GM12878 (cell line): ENCODE measurements around the gene COL5A1. TPM values are rescaled to one million over a fixed set of nuclear protein-coding genes. Genes with fewer than 3 reads are reported as not detected.

ENCODE experiments used
- ATAC-seq: fragments of 200-7000 bp; cut with Tn5 transposase; 3 replicates; pipeline ENCODE4 v1.9.1; 2020; ENCODE audit warnings: mild to moderate bottlenecking, moderate library complexity
- BruUV-seq: library from RNA; stranded (reverse); fragments of 400-500 nt; replicated peaks from 2 replicates; lab custom pipeline; 2021; lab: Mats Ljungman, UMichigan
- CTCF ChIA-PET: fragments of 300-600 bp; sonication (Branson Sonifier 250); formaldehyde crosslinking; extraction: SDS; loops from one replicate; lab custom pipeline; 2021; ENCODE audit warnings: inconsistent platforms; lab: Yijun Ruan, JAX
- POLR2A ChIA-PET: fragments of 350-600 bp; formaldehyde crosslinking; extraction: SDS; loops from one replicate; lab custom pipeline; 2021; ENCODE audit warnings: inconsistent platforms; lab: Charles Lee
- RAD21 ChIA-PET: fragments of 300-600 bp; sonication (Branson Sonifier 250); formaldehyde crosslinking; loops from one replicate; lab custom pipeline; 2023; ENCODE audit warnings: antibody characterized with exemption; ENCODE audit not compliant: unreplicated experiment; lab: Charles Lee
- SMC1A ChIA-PET: fragments of 300-600 bp; sonication (Branson Sonifier 250); formaldehyde crosslinking; loops from one replicate; lab custom pipeline; 2023; ENCODE audit not compliant: unreplicated experiment, uncharacterized antibody; lab: Charles Lee
- DNase-seq: peaks from one replicate; pipeline ENCODE4 v3.0.0-alpha.2; 2011; ENCODE audit warnings: low read depth, low spot score
- FAIRE-seq: peaks from 3 replicates; lab custom pipeline; 2011; peaks lifted over from hg19 to GRCh38; lab: Jason Lieb, UNC
- H2AFZ ChIP-seq: 2 replicates; pipeline ENCODE4 v1.6.0; 2011; ENCODE audit warnings: low read depth, low read length, control low read depth; ENCODE audit not compliant: control insufficient read depth
- H3K27ac ChIP-seq: 2 replicates; pipeline ENCODE4 v1.5.1; 2011; ENCODE audit warnings: control low read depth; ENCODE audit not compliant: control insufficient read depth, insufficient read depth
- H3K27me3 ChIP-seq, 2 experiments: replicated peaks in 1 of 2; 2 replicates each; pipeline versions ENCODE4 v1.6.0 to v1.6.1; 2011; ENCODE audit warnings: low read length in 1 of 2; ENCODE audit not compliant: control insufficient read depth in 2 of 2, insufficient read depth in 2 of 2
- H3K36me3 ChIP-seq, 2 experiments: 2 replicates each; pipeline ENCODE4 v1.5.1; 2011; ENCODE audit warnings: low read length in 1 of 2; ENCODE audit not compliant: control insufficient read depth in 2 of 2, insufficient read depth in 2 of 2
- H3K4me1 ChIP-seq: 2 replicates; pipeline ENCODE4 v1.6.1; 2011; ENCODE audit warnings: mild to moderate bottlenecking, low read length, moderate library complexity, mixed read lengths; ENCODE audit not compliant: control insufficient read depth, insufficient read depth
- H3K4me2 ChIP-seq: 2 replicates; pipeline ENCODE4 v1.6.0; 2011; ENCODE audit warnings: control low read depth; ENCODE audit not compliant: control insufficient read depth, insufficient read depth
- H3K4me3 ChIP-seq: fragments of 200-600 bp; sonication (generic); 2 replicates; pipeline ENCODE4 v1.5.1; 2016
- H3K79me2 ChIP-seq: 2 replicates; pipeline ENCODE4 v1.6.0; 2011; ENCODE audit warnings: low read length; ENCODE audit not compliant: control insufficient read depth, insufficient read depth
- H3K9ac ChIP-seq: 2 replicates; pipeline ENCODE4 v1.8.0; 2011; ENCODE audit warnings: low read length, control low read depth, mixed read lengths; ENCODE audit not compliant: control insufficient read depth, insufficient read depth
- H3K9me3 ChIP-seq: replicated peaks from 3 replicates; pipeline ENCODE4 v1.5.1; 2011; ENCODE audit warnings: mild to moderate bottlenecking, low read length; ENCODE audit not compliant: control insufficient read depth, insufficient read depth
- H4K20me1 ChIP-seq: 2 replicates; pipeline ENCODE4 v1.6.0; 2011; ENCODE audit not compliant: control insufficient read depth, insufficient read depth
- ATF7 ChIP-seq: fragments of 450-650 bp; IDR thresholded peaks from 2 replicates; pipeline ENCODE4 v1.6.1; 2016; ENCODE audit warnings: low read depth, mild to moderate bottlenecking
- BRCA1 ChIP-seq: IDR thresholded peaks from 2 replicates; pipeline ENCODE4 v1.6.1; 2011; ENCODE audit warnings: low read depth, low read length, improper control_type of control experiment
- CREB1 ChIP-seq: IDR thresholded peaks from 2 replicates; pipeline ENCODE4 v1.6.1; 2012; ENCODE audit warnings: low read depth, mild to moderate bottlenecking, inconsistent platforms
- CREM ChIP-seq: IDR thresholded peaks from 2 replicates; pipeline ENCODE4 v1.6.1; 2014; ENCODE audit warnings: antibody characterized with exemption, low read depth
- FOS ChIP-seq: IDR thresholded peaks from 3 replicates; pipeline ENCODE4 v1.6.1; 2011; ENCODE audit warnings: borderline replicate concordance; ENCODE audit not compliant: insufficient read length; ENCODE audit errors: extremely low read depth
- GABPA ChIP-seq: IDR thresholded peaks from 2 replicates; pipeline ENCODE4 v1.6.1; 2014; ENCODE audit warnings: antibody characterized with exemption, low read depth, mild to moderate bottlenecking, inconsistent platforms
- IRF4 ChIP-seq: IDR thresholded peaks from 2 replicates; pipeline ENCODE4 v1.6.1; 2011; ENCODE audit warnings: low read depth, low read length
- MAX ChIP-seq: IDR thresholded peaks from 2 replicates; pipeline ENCODE4 v1.6.1; 2012; ENCODE audit warnings: low read depth, low read length, improper control_type of control experiment
- NKRF ChIP-seq: fragments of 450-650 bp; conservative IDR thresholded peaks from 2 replicates; pipeline ENCODE4 v1.6.1; 2017; ENCODE audit warnings: mild to moderate bottlenecking, moderate library complexity
- POLR2AphosphoS2 ChIP-seq: IDR thresholded peaks from 2 replicates; pipeline ENCODE4 v1.6.1; 2011; ENCODE audit warnings: low read depth, mild to moderate bottlenecking, low read length, improper control_type of control experiment, moderate library complexity
- RBBP5 ChIP-seq: fragments of 200-600 bp; sonication (generic); conservative IDR thresholded peaks from 2 replicates; pipeline ENCODE4 v1.6.1; 2016
- STAT3 ChIP-seq: IDR thresholded peaks from 2 replicates; pipeline ENCODE4 v1.6.1; 2011; ENCODE audit warnings: low read depth, low read length, improper control_type of control experiment
- TBL1XR1 ChIP-seq: IDR thresholded peaks from 2 replicates; pipeline ENCODE4 v1.6.1; 2012; ENCODE audit warnings: low read depth, low read length, improper control_type of control experiment
- YBX1 ChIP-seq: fragments of 450-650 bp; IDR thresholded peaks from 2 replicates; pipeline ENCODE4 v1.6.1; 2016; ENCODE audit warnings: antibody characterized with exemption
- WGBS: methylation state at CpG from one replicate; pipeline ENCODE4 v1.1.6; 2016; ENCODE audit warnings: low lambda C conversion rate; ENCODE audit not compliant: insufficient replicate concordance, insufficient coverage; ENCODE audit errors: missing lambda C conversion rate; 5-methylcytosine and 5-hydroxymethylcytosine counted together
- in situ Hi-C: fragments of 300-500 bp; cut with MboI; formaldehyde crosslinking; loops from 9 replicates; pipeline ENCODE4 v1.14.3; 2018; ENCODE audit warnings: mixed read lengths
- intact Hi-C: fragments of 100-400 bp; cut with micrococcal nuclease; formaldehyde crosslinking; loops from one replicate; pipeline ENCODE4 v1.14.2; 2022; ENCODE audit not compliant: unreplicated experiment
- polyA plus RNA-seq, 11 experiments: library from polyadenylated mRNA; depleted of rRNA in 4 of 11; unstranded in 6 of 11; stranded (reverse) in 5 of 11; fragments of >200 nt; fragmentation: Nextera tagmentation in 4 of 11; fragmentation: Illumina TruSeq in 1 of 11; extraction: Ambion mirVana in 4 of 11; extraction: Trizol in 1 of 11; gene quantifications; 1 replicate in 1 of 11; 2 replicates in 10 of 11; pipeline versions ENCODE4 v1.2.1 to v1.2.3, GENCODE V29; 2011 to 2016; ENCODE audit warnings: inconsistent platforms in 2 of 11, missing spikeins in 2 of 11, low read depth in 1 of 11
- total RNA-seq, 4 experiments: library from RNA; depleted of rRNA in 3 of 4; stranded (reverse); fragments of >200 nt in 3 of 4; fragmentation: Illumina TruSeq in 1 of 4; extraction: Trizol in 1 of 4; gene quantifications; 2 replicates each; pipeline versions ENCODE4 v1.2.1 to v1.2.3, GENCODE V29; 2013 to 2021
- TF ChIP-seq, protein P1 (sequence below): fragments of 450-650 bp; IDR thresholded peaks from 2 replicates; pipeline ENCODE4 v1.6.1; 2016; ENCODE audit warnings: mild to moderate bottlenecking, moderate library complexity, borderline replicate concordance
- TF ChIP-seq, protein P2 (sequence below): fragments of 450-650 bp; formaldehyde crosslinking; IDR thresholded peaks from 2 replicates; pipeline ENCODE4 v1.5.0; 2022; ENCODE audit warnings: mild to moderate bottlenecking, missing genetic modification characterization

Gene COL5A1
- total and polyA plus RNA-seq, 10 of the 15 experiments (the other 5 are each of a cell fraction or from before 2014, with no cell fraction given): under 0.01 to 0.15 (median 0.13) TPM; not detected in 4

GRCh38 chr9:134779640-134780039 is 138.0 kb downstream of the COL5A1 start:
- Histone ChIP-seq H3K4me3 (no peak overlapping the region), H3K4me1 (peaks cover 6% of the 10 kb centered on the region; the same call in 1 of the 2 replicates), H3K9ac (no peak overlapping the region), H3K4me2 (no peak overlapping the region), H3K9me3 (no peaks in the 10 kb centered on the region), H3K27me3 (no peaks in the 10 kb centered on the region; a peak in 1 of 4 replicates), H4K20me1 (no peaks in the 10 kb centered on the region), H3K27ac (no peak overlapping the region), H3K79me2 (no peaks in the 10 kb centered on the region), H3K36me3 (no peaks in the 10 kb centered on the region), H2AFZ (no peak overlapping the region)
- no peak for ATAC-seq
- intact Hi-C loops (loop anchor here (5.0 kb wide), 1 partner anchor 203 kb away; no protein-coding TSS in a partner anchor), in situ Hi-C loops (no loop called here)
- ChIA-PET SMC1A (interaction anchor here (3.0 to 3.3 kb wide), 2 partner anchors 79 to 203 kb away, joined by 9 read pairs; no protein-coding TSS in a partner anchor), POLR2A (no interaction called here), CTCF (interaction anchor here (0.9 to 2.5 kb wide), 5 partner anchors 11 to 203 kb away, joined by 3 to 9 read pairs (median 3); no protein-coding TSS in a partner anchor), RAD21 (interaction anchor here (0.6 to 1.5 kb wide), 3 partner anchors 12 to 138 kb away, joined by 3 to 6 read pairs (median 3); partner anchors contain the start of gene FCN1)
- no peak for FAIRE-seq
- no TSS peak for BruUV-seq
- WGBS: 22% methylated on average over 8 of the region's 8 CpGs
- no peak for DNase-seq
- TF ChIP-seq RBBP5 (no peak), BRCA1 (no peak), GABPA (no peak), ATF7 (no peak), FOS (no peak), CREB1 (no peak), TBL1XR1 (no peak), NKRF (no peak), IRF4 (no peak), STAT3 (no peak), MAX (no peak), CREM (no peak), YBX1 (no peak), POLR2AphosphoS2 (no peak)
- TF ChIP-seq, protein P1, sequence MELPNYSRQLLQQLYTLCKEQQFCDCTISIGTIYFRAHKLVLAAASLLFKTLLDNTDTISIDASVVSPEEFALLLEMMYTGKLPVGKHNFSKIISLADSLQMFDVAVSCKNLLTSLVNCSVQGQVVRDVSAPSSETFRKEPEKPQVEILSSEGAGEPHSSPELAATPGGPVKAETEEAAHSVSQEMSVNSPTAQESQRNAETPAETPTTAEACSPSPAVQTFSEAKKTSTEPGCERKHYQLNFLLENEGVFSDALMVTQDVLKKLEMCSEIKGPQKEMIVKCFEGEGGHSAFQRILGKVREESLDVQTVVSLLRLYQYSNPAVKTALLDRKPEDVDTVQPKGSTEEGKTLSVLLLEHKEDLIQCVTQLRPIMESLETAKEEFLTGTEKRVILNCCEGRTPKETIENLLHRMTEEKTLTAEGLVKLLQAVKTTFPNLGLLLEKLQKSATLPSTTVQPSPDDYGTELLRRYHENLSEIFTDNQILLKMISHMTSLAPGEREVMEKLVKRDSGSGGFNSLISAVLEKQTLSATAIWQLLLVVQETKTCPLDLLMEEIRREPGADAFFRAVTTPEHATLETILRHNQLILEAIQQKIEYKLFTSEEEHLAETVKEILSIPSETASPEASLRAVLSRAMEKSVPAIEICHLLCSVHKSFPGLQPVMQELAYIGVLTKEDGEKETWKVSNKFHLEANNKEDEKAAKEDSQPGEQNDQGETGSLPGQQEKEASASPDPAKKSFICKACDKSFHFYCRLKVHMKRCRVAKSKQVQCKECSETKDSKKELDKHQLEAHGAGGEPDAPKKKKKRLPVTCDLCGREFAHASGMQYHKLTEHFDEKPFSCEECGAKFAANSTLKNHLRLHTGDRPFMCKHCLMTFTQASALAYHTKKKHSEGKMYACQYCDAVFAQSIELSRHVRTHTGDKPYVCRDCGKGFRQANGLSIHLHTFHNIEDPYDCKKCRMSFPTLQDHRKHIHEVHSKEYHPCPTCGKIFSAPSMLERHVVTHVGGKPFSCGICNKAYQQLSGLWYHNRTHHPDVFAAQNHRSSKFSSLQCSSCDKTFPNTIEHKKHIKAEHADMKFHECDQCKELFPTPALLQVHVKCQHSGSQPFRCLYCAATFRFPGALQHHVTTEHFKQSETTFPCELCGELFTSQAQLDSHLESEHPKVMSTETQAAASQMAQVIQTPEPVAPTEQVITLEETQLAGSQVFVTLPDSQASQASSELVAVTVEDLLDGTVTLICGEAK: no peak
- TF ChIP-seq, protein P2, sequence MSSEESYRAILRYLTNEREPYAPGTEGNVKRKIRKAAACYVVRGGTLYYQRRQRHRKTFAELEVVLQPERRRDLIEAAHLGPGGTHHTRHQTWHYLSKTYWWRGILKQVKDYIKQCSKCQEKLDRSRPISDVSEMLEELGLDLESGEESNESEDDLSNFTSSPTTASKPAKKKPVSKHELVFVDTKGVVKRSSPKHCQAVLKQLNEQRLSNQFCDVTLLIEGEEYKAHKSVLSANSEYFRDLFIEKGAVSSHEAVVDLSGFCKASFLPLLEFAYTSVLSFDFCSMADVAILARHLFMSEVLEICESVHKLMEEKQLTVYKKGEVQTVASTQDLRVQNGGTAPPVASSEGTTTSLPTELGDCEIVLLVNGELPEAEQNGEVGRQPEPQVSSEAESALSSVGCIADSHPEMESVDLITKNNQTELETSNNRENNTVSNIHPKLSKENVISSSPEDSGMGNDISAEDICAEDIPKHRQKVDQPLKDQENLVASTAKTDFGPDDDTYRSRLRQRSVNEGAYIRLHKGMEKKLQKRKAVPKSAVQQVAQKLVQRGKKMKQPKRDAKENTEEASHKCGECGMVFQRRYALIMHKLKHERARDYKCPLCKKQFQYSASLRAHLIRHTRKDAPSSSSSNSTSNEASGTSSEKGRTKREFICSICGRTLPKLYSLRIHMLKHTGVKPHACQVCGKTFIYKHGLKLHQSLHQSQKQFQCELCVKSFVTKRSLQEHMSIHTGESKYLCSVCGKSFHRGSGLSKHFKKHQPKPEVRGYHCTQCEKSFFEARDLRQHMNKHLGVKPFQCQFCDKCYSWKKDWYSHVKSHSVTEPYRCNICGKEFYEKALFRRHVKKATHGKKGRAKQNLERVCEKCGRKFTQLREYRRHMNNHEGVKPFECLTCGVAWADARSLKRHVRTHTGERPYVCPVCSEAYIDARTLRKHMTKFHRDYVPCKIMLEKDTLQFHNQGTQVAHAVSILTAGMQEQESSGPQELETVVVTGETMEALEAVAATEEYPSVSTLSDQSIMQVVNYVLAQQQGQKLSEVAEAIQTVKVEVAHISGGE (CRISPR knock-in tag): no peak
